Activated effector memory CD4-positive, alpha-beta T cell treated with anti-CD3 and anti-CD28 coated beads, Interleukin-2, amount 50 U/mL, for 16 hours (primary cell): ENCODE results near the gene VPS13D.

ENCODE experiments used
- DNase-seq: peaks from one replicate; pipeline ENCODE4 v3.0.0-alpha.2; 2020

Gene VPS13D

DNA sequence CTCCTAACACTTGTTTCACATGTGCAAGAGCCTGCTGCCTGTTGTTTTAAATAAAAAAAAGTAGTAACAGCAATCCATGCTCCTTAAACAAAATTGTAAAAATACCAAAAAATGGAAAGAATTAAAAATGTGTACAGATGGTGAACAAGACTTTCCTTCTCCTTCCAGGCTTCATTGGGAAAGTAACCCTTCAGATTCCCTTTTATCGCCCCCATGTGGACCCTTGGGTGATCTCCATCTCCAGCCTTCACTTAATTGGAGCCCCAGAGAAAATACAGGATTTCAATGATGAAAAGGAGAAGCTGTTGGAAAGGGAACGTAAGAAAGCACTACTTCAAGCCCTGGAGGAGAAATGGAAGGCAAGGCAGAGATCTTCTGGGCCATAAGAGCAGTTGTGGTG, 14.2 kb downstream of the VPS13D start:
- DNase-seq, result no peak

DNA sequence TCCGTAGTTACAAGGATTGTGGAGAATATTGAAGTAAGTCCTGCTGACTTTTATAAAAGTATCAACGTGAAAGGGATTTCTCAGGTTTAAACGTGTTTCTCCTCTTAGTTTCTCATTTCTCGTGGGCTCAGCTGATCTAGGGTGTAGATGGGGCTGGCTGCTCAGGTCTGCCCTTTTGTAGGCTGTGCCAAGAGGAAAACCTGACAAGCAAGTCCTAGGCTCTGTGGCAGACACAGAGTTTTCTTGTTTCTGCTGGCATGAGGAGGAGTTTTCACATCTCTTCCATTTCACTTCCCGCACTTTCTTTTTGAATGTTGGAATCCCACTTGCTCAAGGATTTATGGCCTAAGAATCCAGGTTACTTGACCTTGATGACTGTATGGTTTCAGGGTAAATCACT, 14.8 kb downstream of the VPS13D start:
- DNase-seq, result no peak

DNA sequence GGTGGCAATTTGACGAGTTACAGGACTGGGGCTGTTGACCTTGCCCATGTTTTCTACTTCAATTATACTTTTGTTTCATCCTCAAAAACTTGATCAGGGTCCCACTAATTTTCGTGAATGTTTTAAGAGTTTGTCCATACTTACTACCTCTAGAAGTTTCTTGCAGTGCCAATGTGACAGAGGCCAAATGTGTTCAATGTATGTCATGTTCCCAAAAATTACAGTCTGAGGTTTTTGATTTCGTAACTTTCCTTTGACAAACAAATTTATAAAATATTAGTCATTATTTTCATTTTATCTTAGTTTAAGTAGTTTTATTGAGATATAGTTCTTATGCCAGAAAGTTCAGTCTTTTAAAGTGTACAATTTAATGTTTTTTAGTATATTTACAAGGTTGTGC, 15.3 kb downstream of the VPS13D start:
- no peak for DNase-seq

DNA sequence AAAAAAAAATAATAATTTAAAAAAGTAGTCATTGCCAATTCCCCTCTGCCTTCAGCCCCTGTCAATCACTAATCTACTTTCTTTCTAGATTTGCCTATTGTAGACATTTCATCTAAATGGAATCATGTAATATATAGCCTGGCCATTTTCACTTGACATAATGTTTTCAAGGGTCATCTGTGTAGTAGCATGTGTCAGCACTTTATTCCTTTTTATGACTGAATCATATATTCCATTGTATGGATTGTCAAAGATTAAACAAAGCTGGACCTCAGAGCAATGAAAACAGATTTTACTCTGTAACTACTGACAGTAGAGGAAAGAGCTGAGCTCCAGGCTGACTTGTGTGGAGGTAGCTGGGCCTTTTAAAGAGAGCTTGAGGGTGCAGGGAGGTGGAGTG, 15.9 kb downstream of the VPS13D start:
- no peak for DNase-seq

DNA sequence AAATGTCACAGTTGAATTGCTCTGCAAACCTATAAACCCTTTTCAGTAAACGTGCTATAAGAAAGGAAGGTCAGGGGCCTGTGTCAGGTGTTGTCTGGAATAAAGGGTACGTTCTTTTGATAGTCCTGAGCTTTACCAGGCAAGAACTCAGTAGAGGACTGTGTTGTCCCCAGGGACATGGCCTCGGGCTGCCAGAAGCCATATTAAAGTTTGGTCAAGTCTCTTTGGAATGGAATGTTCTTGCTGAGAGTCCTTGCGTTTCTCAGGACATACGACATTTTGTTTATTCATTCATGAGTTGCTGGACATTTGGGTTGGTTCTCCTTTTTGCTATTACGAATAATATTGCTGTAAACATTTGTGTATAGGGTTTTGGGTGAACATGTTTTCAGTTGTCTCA, 16.8 kb downstream of the VPS13D start:
- DNase-seq, result no peak

DNA sequence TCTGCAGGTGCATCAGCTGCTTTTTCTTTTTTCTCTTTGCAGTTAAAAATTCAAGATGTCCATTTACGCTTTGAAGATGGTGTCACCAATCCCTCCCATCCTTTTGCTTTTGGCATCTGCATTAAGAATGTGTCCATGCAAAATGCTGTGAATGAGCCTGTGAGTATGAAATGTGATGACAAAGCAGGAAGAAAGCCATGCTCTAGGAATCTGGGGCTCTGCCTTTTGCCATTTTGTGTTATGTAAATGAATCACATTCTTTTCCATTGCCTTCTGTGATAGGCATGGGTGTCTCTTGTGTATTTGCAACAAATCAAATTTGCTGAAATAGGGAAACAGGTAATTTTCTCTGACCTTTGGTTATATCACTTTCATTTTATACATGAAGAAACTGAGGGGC, 19.4 kb downstream of the VPS13D start:
- no peak for DNase-seq

DNA sequence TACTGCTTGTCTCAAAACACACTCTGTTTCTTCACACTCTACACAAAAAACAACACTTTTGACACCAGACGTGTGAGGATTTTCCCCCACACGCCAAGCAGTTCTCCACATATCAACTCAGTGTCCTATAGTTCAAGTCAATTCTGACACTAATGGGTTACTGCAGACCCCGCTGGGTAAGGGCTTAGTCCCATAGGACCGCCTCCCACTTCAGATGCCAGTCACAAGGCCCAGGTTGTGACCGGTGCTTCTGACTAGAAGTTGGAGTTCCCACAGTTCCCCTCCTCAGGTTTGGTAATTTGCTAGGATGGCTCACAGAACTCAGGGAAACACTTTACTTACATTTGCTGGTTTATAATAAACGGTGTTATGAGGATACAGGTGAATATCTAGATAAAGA, 19.9 kb downstream of the VPS13D start:
- DNase-seq, result no peak

DNA sequence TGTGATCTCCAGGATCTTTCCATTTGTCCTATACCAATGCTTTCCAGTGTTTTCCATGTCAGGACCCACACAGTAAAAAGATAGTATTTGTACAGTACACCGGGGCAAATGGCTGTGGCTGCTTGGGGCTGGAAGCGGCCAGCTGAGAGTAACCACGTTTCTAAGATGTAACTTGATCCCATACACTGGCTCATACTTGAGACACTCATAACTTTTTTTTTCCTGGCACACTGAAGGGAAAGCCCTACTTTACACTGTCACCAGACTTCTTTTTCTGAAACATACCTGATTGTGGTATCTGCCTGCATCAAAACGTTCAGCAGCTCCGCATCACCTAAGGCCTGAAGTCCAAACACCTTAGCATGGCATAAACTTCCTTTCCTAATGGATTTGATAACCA, 21.6 kb downstream of the VPS13D start:
- no peak for DNase-seq

DNA sequence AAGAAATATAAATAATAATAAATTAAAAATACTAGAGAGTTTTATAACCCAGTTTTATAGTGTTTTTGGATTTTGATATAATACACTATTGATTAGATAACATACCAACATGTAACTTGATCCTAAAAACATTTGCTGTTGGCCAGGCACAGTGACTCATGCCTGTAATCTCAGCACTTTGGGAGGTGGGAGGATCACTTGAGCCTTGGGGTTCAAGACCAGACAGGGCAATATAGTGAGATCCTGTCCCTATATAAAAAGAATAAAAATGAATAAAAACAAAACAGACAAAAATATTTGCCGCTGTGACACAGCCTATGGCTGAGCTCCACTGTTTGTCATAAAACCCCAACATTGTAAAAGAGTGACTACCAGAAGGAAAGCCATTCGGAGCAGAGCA, 26.1 kb downstream of the VPS13D start:
- DNase-seq, result no peak

DNA sequence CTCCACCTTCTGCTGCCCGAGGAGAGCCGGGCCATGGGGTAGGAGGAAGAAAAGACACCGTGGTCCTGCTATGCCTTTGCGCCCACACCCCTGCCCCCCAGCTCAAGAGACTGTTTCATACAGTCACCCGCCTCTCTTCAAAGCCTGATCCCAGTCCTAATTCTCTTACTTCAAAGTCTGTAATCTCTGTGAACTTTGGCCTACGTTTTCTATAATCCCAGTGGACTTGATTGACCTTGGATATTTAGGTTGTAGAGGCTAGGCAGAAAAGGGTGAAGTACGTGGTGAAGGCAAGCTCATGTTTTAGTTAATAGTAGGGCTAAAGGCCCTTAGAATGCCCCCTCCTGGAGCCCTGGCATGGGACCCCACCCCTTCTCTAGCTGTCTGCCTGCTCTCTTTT, 28.4 kb downstream of the VPS13D start:
- DNase-seq, result no peak

DNA sequence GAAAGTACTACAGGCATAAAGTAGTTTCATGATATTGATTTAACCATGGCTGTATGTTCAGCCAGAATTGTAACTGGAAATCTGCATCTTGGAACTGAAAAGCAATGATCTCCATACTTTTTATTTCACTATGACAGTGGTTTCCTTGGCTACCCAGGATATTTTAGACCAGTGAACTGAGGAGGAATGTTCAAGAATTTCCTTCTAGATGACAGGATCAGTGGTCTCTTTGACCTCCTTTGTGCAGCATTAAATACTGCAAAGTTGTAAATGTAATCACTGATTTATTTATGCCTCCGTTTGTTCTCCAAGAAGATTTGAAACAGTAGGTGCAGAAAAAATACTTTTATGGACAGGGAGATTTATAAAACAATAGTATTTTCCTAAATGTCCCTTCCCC, 39.5 kb downstream of the VPS13D start:
- no peak for DNase-seq

DNA sequence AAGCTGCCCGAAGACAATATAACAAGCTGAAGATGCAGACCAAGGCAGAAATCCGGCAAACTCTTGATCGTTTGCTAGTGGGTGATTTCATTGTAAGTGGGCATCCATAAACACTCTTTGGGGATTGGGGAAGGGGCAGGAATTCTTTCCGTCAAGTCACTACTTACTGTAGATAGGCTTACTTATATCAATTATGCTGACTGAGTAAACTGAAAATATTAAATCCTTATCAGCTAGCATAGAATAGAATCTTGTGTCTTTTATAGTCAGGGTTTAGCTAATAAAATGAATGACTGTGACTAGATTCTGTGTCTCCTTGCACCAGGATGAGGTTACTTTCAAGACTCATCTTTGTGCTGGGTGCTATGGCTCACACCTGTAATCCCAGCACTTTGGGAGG, 41.2 kb downstream of the VPS13D start:
- DNase-seq, result no peak

DNA sequence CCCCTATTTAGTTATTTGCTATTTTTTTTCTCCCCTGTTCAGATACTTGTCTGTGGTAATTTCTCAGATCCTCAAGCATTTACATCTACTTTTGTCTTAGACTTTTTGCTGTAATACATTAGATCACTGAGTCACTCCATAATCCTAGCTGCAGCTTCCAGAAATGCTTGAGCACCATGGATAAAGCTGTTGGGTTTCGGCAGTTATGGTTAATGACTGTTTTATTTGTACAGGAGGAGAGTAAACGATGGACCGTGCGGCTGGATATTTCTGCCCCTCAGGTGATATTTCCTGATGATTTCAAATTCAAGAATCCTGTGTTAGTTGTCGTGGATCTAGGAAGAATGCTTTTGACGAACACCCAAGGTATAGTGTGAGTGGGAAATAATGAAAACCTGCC, 42.9 kb downstream of the VPS13D start:
- no peak for DNase-seq

DNA sequence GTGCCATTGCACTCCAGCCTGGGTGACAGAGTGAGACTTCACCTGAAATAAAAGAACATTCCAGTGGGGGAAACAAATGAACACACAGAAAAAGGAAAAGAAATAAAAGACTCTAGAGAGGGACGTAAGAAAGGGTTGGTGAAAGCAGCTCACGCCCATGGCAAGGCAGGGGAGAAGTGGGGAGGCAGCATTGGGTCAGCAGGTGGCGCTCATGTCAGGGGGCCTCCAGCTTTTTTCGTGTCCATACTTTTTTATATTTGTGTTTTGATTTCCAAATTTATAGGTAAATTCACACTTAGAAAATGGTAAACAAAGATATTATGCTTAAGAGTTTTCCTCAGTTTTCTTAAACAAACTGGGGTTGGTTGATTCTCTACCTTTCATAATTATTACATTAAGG, 45.5 kb downstream of the VPS13D start:
- DNase-seq, result peak; percentile 74

DNA sequence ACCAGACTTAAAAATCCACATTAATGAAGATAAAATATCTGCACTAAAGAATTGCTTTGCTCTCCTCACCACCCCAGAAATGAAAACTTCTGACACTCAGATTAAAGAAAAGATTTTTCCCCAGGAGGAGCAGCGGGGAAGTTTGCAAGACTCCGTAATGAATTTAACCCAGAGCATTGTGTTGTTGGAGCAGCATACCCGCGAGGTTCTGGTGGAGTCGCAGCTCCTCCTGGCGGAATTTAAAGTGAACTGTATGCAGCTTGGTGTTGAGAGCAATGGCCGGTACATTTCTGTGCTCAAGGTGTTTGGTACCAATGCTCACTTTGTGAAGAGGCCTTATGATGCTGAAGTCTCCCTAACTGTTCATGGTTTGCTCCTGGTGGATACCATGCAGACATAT, 46.4 kb downstream of the VPS13D start:
- no peak for DNase-seq

DNA sequence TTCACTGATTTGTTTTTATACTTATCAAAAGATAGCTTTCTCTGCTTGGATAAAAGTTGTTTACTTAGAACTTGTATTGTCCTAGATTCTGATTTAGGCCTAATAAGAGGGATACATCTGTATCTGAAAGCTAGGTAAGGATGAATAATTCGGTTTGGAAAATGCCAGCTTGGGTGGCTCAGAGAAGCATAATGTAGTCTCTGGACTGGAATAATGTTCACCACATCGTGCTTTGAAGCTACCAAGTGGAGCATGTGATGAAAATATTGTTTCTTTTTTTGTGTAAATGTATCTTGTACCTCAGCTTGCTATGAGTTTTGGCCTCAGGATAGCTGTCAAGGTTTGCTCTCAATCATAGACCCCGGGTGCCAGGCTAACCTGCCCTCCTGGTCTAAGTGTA, 49.2 kb downstream of the VPS13D start:
- DNase-seq, result no peak

DNA sequence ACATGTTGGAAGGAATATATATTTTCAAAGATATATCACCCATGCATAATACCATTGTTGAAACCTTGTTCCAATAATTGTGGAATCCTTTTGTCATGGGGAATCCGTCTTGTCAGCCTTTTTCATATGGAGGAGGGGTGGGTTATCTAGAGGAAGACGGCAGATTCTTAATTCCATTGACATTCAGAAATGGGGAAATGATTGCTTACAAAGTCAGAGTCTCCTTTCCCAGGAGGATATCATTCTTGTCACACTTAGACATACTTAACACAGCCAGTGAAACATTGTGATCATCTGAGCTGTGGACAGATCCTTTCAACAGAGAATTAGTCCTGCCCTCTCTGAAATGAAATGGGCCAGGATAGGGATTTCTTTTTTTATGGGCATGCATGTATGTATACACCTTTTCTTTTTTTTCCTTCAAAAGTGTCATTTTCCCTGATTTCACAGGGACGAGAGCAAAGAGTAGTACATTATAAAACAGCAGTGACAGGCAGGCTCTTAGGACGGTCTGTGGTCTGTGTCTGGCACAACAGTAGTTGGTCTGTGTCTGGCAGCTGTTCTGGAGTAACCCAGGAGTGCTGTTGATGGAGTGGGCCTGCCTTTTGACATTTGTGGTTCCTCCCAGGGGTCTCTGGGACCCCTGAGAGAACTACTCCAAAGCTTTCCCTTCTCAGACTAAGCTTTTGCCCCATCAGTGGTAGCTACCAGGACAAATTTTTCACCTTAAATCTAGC, 50.1 kb downstream of the VPS13D start:
- no peak for DNase-seq

DNA sequence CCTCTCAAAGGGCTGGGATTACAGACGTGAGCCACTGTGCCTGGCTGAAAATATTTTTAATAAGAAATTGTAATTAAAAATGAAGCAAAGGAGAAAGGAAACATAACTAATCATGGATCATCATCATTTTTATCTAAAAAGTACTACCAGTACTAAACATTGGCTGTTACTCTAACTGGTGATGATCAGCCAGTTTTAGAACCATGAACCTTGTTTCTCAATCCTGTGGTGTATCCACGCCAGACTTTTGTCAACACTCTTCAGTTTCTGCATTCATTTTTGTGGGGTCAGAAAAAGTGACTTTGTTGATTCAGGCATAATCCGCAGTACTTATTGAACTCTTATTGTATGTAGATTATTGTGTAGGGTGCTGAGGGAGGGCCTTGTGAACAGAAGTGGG, 52.3 kb downstream of the VPS13D start:
- no peak for DNase-seq

DNA sequence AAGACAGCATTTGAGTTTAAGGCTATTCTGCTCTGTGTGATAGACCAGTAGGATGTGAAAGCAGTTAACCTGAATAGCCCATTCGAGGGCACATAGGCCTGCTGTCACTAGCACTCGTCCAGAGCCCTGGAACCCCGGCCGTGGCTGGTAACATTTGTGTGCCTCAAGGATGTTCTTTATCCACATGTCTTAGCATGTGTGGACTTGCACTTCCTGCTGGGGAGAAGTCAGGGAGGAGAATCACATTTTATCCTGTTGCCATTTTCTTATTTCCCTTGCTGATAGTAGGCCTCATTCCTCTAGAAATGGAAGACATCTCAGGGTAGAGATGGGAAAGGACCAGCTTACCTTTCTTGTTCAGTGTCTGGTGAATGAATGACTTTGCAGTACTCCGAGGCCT, 54.7 kb downstream of the VPS13D start:
- DNase-seq, result no peak

DNA sequence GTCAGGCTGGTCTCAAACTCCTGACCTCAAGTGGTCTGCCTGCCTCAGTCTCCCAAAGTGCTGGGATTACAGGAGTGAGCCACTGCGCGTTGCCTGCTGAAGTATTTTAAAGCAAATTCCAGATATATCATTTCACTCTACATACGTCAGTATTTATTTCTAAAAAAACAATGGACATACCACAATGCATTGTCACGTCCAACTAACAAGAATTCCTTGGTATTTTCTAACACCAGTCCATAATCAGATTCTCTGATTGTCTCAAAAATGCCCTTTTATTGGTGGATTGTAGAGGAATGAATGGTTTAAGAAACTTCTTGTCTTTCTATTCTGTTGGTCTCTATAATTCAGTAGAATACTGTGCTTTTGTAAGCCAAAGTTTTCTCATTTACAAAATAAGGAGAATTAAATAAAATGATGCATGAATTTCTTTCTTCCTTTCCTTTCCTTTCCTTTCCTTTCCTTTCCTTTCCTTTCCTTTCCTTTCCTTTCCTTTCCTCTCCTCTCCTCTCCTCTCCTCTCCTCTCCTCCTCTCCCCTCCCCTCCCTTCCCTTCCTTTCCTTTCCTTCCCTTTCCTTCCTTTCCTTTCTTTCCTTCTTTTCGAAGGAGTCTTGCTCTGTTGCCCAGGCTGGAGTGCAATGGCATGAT, 55.8 kb downstream of the VPS13D start:
- DNase-seq, result no peak

DNA sequence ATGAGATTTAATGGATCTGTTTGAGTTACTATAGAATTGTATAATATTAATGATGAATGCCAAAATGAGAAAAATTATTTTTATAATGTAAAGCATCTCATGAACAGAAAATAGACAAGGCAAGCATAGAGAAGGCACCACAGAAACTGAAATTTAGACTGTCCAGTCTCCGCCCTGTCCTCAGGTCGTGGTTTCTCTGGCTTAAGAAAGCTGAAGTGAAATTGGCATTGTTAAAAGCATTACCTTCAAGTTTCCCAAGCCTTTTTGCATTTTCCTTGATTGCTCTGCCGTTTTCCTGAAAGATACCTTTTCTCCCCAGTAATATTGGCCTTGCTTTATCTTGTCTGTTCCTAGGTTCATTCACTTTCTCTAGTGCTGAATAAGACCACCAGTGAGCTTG, 58.0 kb downstream of the VPS13D start:
- DNase-seq, result no peak

DNA sequence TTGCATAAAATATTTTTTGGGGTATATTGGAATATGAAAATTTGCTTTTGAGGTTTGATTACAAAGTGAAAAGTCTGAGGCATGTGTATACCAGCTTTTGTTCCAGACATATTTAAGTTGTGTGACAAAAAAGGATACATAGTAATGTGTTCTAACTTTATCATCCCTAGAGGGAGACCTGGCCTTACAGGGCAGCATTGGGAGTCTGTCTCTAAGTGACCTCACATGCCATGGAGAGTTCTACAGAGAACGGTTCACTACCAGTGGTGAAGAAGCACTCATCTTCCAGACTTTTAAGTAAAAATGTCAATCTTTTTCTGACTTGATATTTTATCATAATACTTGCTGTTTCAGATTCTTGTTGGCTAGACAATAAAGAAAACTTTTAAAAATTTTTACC, 61.0 kb downstream of the VPS13D start:
- DNase-seq, result no peak

DNA sequence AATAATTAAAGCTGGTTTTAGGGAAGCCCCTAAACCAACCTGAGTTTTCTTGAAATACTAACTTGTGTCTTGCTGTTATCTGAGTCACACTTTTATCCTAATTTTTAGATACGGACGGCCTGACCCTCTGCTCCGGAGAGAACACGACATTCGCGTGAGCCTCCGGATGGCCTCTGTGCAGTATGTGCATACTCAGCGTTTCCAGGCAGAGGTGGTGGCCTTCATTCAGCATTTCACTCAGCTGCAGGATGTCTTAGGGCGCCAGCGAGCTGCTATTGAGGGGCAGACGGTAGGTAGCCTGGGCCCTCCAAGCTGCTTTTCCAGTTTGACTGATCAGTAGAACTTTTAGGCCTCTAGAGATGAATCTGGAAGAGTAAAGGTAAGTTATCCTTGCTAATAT, 63.6 kb downstream of the VPS13D start:
- DNase-seq, result no peak

DNA sequence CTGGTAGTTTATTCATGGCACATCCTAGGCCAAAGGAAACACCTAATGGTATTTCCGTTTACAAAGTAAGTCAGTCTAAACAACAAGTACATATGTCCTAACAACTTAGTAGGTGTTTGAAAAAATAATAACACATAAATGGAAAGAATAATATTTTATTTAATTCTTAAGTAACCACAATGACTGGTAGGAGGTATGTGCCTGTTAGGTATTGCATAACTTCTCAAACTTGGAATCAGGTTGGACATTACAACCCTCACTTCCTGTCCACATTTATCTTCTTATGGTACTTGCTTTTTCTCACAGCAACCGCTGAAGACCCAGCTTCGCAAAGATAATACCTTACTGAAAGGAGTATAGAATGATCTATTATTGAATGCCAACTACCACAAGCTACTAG, 64.2 kb downstream of the VPS13D start:
- DNase-seq, result no peak

DNA sequence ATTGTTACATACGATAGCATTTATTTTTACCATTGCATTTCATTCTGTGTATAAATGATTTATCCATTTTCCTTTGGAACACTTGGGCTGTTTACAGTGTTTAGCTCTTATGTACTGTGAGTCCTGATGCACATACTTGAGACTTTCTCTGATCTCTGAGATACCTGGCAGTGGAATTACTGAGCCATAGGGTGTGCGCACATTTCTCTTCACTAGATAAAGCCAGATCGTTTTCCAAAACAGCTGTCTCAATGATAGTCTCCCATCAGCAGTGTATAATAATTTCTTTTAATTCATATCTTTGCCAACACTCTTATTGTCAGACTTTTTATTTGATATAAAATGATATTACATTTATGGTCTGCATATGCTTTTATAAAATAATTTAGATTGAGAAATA, 66.2 kb downstream of the VPS13D start:
- DNase-seq, result no peak
